T-helper 2 cell (primary cell): ENCODE measurements around the gene BABAM2.
A peak's percentile ranks its signal among the peaks of the same experiment; 100 is the strongest.

ENCODE experiments used
- DNase-seq, 5 experiments: peaks; one replicate each; pipeline versions ENCODE4 v3.0.0 to v3.0.0-alpha.2; 2012 to 2022

The BABAM2 gene

DNA sequence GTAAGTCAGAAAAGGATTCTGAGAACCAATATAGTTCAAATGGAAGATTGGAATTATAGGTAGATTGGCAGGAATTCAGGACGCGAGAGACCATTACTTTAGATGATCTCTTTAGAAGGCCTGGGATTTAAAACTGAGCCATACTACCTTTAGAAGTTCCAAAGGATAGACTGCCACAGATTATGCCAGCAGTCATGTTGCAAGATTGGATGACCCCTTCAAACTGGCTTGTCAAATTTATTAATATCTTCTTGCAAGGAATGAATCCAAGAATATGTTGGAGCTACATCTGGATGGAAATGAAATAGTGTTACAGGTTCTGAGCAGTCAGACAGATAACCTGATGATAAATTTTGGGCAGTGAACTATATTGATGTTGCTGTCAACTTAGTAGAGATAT lies 22.0 kb downstream of the BABAM2 start:
- no peak for DNase-seq

DNA sequence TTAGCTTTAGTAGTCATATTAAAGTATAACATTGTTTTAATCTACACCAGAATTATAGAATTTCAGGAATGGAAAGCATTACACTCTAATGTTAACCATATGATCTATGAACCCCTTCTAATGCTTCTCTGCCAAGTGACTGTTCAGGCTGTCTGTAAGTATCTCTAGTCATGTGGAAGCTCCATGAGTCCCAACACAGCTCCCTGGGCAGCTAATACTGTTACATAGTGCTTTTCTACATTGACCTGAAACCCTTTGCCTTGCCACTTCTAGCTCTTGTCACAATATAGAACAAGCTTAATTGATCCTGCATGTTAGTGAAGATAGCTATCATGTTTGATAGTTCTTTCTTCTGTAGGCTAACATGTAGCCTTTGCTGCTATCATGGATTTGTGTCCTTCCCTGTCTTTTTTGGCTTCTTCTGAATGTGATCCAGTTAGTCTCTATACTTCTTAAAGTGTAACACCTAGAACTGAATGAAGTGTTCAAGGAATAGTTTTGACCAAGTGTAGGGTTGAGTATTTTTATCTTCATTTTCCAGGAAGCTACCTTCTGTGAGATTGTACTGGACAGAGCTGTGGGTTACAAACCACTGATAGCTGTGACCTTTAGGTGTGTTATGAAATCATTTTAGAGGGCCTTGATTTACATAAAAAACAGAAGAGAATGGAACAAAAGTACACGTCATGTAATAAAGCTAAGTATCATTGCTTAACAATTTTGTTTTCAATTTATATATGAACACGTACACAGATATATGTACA lies 23.7 kb downstream of the BABAM2 start:
- DNase-seq = no peak

DNA sequence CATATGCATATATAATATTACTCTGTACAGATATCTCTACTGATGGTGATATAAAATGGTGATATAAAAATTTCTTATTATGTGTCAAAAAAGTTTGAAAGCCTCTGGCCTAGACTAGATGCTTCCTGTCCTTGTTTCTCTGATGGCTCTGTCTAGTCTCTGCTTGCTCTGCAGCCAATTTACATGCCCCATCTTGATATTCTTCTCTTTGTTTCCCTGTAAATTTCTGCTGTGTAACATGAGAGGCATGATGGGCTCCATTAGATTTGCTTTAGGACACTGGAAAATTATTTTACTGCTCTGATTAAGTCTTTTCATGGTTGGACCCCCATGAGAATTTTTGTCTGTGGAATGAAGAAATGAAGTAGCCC lies 24.3 kb downstream of the BABAM2 start:
- no peak for DNase-seq

DNA sequence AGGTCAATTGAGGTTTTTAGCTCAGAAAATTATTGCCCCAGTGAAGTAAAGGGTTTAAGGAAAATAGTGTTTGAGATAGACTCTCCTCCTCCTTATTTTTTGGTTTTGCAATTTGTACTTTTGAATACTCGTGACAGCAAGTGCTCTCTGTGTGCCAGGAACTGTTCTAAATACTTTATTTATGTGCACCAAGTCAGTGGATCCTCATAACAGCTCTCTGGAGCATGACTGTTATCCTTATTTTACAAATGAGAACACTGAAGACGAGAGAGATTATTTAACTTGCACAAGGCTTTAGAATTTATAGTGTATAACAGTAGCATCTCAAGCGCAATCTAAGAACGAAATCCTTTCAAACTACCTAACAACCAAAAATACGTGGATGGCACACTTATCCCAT lies 24.7 kb downstream of the BABAM2 start:
- no peak for DNase-seq

DNA sequence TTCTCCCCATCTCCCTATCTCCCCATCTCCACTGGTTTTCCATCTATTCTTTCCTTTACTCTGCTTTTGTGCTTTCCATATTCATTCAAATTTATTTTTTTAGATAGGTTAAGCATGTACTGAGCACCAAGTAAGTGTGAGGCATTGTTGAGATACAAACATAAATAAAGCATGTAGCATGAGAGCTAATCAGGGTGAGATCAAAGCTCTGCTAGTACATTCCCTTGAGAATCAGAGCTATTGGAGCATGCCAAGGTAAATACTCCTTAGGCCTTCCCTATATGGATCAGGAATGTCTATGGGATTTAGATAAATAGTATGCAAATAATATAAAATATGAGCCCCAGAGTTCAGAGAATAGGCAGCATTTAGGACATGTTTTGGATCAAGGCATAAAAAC lies 25.3 kb downstream of the BABAM2 start:
- no peak for DNase-seq

DNA sequence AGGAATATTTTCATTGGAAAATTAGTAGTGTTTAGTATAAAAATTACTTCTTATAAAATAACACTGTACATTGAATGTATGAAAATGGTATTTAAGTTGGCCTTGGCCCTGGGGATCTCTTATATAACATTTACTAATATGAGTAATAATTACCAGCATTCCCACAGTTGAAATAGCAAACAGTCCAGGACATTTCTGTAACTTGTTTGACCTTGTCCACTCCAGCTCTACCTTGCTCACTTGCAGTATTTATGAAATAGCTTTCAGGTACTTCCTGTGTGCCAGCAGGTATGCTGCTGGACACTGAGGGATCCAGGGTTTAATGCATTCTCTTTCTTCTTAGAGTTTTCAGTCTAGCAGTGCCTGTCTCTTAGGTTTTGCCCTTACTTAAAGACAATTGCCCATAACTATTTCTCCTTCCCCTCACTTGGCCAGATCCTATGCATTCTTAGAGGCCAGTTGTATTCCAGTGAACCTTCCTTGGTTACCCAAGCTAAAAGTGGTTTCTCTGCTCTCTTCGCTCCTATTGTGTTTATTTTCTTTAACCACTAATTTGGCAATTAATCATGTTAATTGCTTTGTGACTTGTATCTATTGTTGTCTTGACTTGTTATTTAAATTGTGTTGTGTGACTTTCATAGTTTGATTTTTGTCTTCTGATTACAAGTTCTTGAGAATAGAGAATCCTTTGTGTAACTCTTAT lies 25.9 kb downstream of the BABAM2 start:
- DNase-seq = no peak

DNA sequence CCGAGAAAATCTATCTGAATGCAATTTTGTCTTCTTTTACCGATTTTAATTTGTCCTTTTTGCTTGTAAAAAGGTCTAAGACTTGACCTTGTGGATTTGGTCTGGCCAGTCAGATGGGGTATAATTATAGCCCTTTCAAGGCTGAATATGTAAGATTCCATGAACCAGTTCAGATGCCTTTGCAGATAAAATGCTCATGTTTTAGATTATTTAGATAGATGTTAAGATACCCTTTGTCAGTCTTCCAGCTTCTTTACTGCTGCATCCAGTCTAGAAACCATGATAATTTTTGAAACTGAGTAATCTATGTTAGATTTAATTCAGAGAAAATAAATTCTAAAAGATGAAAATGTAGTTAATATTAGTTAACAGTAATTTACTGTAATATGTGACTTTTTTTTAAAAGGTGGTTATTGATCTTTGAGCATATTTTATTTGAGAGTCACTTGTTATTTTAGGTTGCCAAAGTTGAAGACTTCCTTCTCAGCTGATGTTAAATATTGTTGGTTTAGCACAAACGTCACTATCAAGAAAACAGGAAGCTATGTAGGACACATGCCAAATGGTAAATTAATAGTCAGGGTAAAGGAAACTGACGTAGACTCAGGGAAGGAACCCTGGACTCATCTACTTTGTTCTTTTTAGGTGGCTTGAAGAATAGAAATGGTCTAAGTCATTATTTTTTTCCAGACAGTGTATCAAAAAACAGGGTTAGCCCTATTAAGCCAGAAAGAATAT lies 29.8 kb downstream of the BABAM2 start:
- peak in 2 of 5 experiments; percentile 34 to 52 for DNase-seq

DNA sequence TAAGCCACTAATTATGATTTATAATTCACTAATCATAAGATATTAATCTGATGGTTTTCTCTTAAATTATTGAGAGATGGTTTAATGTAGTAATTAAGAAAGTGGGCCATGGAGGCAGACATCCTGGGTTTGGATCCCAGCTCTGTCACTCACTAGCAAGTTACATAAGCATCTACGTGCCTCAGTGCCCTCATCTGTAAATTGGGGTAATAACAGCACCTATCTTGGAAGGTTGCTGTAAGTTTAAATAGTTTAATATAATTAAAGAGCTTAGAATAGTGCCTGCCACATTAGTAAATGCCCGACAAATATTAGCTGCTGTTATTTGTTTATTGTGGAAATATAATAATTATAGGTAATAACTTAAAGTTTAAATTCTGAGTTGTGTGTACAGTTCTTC lies 30.9 kb downstream of the BABAM2 start:
- no peak for DNase-seq

DNA sequence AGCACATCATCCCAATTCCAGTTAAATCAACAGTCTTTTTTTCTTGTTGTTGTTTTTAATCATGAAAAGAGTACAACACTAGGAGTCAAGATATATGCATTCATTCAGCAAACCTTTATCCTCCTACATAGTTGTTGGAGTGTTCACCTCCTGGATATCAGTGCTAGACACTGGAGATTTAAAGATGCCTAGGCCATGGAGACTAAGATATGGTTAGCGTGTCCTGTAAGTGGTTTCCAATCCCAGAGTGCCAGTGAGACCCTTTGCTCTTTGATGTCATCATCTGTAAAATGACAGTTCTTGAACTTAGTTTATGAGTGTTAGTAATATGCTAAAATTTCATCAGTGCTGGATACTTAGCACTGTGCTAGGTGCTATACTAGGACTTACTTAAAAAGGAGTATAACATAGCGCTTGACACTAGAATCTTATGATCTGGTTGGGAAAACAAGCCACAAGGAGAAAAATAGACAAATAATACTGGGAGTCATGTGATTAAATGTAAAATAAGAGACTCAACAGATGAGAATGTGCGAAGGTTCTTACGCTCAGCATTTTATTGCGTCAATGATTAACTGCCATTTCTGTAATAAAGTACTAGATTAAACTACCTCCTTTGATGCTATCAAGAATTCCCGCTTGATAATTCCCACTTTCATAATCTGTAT lies 31.5 kb downstream of the BABAM2 start:
- no peak for DNase-seq

DNA sequence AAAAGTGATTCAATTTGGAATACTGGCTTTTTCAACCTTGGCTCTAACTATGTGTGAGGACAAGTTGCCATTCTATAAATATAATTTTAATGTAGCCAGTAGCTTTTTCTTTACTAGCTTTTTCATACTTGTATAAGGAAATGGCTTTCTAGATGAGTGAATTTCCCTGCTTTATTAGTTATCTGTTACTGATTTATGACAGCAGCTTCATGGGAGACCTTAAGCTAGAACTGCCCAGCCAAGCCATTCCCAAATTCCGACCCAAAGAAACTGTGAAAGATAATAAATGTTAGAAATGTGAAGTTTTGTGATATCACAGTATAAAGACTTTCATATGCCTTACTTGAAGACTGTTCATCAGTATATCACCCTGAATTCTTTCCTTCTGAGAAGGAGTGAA lies 32.3 kb downstream of the BABAM2 start:
- no peak for DNase-seq

DNA sequence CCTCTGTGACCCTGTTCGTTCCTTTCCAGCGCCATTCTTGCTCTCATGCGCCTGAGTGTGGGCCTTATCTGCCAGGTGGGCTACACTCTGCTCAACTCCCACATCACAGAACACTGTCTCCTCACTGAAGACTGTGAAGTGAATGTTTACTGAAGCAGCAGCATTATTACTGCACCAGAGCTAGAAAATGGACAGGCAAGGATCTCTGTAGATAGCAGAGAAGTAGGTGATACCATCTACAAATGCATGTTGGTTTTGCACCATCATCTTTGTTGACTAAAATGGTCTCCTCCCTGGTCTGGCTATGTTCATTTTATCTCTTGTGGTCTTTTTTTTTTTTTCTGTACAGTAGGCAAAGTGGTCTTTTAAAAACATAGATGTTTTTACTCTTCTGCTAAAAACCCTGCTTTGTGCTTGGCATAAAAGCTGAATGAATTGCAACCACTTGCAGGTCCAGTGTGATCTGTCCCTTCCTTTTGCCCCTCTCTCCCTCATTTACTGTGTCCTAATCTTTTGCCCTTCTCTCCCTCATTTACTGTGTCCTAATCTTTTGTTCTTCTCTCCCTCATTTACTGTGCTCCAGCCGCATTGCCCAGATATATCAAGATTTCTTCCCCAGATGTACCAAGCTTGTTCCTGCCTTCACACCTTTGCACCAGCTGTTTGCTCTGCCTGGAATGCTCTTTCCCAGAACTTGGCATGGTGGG lies 35.4 kb downstream of the BABAM2 start:
- peak in 1 of 5 experiments; percentile 75 for DNase-seq

DNA sequence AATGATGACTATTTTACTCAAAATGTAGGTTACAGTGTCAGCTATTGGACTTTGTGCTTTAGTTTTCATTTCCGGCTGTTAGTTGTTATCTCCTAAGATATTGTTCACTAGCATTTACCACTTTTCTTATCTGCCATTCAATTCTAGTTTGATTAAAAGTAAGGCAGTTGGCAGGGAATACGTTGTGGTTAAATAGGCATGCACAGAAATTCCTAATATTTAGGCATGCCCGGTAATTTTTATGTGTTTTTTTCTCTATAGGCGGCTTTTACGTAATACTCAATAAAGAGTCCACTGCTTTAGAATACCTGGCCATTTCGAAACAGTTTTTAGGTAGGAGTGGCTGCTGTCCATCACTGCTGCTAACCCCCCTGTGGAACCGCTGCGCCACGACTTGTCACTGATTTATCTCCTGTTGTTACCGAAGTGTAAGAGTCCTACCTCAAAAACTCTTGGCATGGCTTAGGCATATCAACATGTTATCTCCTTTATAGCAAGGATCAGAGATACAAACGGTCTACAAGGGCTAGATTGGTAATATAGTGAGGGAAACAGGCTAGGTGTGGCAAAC lies 39.5 kb downstream of the BABAM2 start:
- no peak for DNase-seq

DNA sequence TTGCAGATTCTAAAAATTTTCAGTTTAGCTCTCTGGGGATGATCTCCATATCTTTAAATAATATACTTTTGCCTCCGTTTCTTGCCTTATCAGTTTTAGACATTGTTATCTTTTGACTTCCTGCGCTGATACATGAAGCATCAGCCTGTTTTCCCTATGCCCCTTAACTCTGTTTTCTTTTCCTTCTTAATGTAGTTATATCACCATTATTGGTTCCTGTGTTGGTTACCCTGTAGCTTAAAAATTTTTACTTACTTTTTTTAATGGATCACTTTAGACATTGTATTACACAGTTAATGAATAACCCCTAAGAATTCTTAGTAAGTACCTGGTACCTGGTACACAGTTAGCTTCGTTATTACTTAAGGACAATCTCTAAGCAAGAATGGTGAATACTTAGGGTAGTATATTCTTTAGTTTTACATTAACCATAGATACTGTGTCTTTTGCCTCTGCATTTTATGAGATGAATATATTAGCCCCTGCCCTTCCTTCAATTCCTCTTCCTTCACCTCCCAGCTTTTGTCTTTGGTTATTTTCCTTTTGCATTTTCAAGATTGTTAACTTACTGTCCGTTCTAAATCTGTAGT lies 40.9 kb downstream of the BABAM2 start:
- DNase-seq = no peak

DNA sequence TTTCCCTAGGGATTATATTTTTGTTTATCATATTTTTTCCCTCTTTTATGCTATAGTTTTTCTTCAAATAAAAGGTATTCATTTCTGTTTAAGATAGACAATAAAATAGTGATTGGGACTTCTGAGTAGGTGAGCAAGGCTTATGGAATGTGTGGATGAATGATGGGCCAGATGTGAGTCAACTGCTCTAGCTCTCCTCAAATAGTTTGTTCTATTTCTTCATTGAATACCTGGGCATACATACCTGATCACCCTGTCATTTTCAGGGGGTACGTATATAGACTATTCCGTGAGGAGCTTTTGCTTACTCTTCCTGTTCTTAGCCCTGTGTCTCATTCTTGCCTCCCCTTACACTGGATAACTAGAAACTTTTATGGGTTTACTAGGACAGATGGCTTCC lies 41.9 kb downstream of the BABAM2 start:
- DNase-seq = no peak

DNA sequence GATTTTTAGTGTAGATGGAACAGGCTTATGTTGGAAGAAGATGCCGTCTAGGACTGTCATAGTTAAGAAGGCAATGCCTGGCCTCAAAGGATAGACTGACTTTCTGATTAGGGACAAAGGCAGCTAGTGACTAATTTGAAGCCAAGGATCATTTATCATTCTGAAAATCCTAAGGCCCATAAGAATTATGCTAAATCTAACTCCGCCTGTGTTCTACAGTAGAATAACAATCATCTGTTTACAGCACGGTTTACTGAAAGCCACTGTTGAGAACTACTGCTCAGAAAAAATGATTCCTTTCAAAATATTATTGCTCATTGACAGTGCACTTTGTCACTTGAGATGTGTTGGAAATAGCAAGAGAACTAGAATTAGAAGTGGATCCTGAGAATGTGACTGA lies 44.5 kb downstream of the BABAM2 start:
- no peak for DNase-seq

DNA sequence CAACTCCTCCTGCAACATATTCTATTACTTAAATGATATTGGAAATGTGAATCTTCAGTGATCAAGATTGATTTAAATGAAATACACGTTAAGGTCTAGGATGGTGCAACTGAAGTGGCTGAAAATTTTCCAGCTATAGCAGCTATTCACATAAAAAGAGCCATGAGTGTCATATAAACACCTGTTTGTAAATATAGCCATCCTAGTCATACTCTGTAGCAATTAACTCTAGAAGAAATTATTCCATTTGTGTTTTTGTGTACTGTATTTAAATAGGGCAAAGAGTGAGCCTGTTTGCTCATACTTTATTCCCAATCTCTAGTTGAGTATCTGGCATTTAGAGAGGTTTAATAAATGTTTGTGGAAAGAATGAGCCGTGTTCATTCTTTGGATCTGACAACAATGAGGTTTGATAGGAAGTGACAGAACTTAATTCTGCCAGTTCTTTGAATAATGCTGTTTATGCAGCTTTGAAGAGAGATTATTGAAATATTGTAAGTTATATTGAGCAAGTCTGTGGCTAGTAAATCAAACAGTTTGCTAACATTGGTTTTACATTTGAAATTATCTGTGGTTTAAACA lies 49.7 kb downstream of the BABAM2 start:
- no peak for DNase-seq

DNA sequence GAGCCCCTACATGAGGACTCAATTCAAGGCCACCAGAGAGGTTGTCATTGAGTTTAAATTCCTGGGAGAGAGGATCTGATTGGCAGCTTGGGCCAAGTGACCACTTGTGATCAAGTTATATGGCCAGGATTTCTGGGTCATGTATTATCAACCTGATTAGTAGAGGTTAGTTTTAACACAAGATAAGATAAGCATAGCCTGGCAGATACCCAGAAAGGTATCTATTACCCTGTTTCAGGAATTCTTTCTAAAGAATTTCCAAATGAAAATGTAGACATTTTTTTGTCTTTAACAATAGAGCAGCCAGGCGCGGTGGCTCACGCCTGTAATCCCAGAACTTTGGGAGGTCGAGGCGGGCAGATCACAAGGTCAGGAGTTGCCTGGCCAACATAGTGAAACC lies 50.5 kb downstream of the BABAM2 start:
- no peak for DNase-seq

DNA sequence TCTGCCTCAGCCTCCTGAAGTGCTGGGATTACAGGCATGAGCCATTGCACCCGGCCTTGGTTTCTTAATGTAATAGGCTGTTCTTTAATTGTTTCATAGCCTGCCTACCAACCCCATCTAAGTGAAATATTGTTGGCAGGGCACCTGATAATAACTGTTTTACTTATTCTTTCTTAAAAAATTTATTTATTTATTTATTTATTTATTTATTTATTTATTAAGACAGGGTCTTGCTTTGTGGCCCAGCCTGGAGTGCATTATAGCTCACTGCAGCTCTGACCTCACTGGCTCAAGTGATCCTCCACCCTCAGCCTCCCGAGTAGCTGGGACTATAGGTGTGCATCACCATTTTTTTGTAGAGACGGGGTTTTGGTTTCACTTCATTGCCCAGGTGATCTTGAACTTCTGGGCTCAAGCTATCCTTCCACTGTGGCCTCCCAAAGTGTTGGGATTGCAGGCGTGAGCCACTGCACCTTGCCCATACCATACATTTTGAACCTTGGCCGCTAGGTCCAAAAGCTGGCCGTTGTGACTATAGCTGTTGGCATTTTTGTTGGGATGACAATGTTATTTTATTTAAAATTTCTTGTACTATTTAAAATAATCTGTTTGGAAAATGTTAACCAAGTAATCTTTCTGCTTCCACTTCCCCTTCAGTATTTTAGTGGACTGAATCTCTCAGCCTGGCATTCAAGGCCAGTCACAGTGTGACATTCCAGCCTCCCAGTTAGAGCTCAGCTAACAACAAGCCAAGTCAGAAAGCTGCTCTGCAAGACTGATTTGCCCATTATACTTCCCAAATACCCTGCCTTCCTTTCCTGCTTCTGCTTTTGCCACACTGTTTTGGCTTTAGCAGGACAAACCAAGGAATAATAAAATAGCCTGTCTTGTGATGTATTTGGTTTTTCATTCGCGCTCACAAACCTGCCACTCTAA lies 52.4 kb downstream of the BABAM2 start:
- DNase-seq = no peak

DNA sequence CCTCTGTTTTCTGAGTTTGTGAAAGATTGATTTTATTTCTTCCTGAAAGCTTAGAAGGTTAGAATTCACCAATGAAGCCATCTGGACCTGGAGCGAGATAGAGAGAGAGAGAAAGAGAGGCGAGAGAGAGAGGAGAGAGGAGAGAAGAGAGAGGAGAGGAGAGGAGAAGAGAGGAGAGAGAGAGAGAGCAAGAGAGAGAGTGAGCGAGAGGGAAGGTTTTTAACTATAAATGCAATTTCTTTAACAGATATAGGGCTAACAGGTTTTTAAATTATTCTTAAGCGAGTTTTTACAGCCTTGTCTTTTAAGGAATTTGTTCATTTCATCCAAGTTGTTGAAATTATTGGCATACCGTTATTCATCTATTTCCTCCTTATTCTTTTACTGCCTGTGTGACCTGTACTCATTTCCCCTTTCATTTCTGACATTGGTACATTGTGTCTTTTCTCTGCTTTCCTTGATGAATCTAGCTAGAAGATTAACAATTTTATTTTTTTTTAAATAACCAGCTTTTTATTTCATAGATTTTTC lies 56.1 kb downstream of the BABAM2 start:
- DNase-seq = no peak

DNA sequence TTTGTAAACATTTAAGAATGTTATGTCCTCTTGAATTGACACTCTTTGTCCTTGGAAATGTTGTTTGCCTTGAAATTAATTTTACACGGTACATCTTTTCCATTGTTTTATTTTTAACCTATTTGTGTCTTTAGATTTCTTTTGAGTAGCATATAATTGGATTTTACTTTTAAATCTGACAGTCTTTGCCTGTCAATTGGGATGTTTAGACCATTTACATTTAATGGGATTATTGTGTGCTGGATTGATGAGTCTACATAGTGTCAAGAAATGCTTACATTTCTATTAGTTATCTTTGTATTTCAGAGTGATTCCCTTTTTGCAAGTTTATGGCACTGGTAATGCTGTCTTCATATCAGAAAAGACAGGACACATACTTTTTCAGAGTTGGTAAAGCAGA lies 61.5 kb downstream of the BABAM2 start:
- DNase-seq = no peak
